ENCODE measurements around the gene ARHGAP22.

The ARHGAP22 gene

GRCh38 chr10:48607356-48608278, 2.7 kb upstream of the ARHGAP22 start:
- no peak for DNase-seq (ENCODE audit: low read depth in 2 of 2)

GRCh38 chr10:48606530-48607355, 1.9 kb upstream of the ARHGAP22 start:
- no peak for DNase-seq (ENCODE audit: low read depth in 2 of 2)

- DNase-seq (ENCODE audit: low read depth in 2 of 2): no peak
Measured at GRCh38 chr10:48605786-48606529, 1.1 kb upstream of the ARHGAP22 start.

DNA sequence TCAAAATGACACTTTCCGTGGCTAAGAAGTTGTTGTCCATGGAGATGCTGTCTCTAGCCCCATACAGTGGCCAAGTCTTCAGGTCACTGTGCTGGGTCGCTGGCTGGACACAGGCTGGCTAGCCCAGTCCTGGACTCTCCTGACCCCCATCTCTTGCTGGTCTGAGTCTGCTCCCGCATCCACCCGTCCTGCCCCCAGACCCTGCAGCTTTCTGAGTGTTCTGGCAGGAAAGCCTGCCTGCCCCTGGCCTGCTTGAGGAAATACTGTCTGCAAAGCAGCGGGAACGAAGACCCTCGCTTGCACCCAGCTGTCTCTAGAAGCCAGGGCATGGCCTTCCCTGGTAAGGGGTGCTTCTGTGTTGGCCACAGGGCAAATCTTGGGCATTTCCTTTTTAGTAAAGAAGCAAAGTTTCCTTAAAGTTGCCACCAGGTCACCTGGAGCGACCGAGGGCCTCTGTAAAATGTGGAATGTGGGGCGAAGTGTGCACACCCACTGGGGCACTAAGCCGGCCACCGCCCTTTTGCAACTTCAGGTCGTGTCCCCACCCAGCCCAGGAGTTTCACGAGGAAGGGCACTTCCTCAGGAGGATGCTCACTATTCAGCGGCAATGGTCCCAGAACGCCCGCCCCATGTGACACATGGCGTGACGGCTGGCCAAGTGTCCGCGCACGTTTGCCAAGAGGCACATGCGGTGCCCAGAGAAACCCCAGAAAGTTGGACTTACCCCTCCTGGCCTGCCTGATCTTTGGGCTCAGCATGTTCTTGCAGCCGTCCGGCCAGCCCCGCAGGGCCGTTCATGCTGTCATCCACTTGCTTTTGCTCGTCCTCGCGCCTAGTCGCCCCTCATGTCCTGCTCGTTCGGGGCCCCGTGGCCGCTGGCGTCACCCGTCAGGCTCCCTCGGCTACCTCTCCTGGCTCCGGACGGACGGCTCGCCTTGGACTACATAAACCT, 558 bp downstream of the ARHGAP22 start:
- DNase-seq (ENCODE audit: low read depth in 2 of 2): no peak

- no peak for DNase-seq (ENCODE audit: low read depth in 2 of 2)
Measured at GRCh38 chr10:48603421-48604038, 1.3 kb downstream of the ARHGAP22 start.

DNA sequence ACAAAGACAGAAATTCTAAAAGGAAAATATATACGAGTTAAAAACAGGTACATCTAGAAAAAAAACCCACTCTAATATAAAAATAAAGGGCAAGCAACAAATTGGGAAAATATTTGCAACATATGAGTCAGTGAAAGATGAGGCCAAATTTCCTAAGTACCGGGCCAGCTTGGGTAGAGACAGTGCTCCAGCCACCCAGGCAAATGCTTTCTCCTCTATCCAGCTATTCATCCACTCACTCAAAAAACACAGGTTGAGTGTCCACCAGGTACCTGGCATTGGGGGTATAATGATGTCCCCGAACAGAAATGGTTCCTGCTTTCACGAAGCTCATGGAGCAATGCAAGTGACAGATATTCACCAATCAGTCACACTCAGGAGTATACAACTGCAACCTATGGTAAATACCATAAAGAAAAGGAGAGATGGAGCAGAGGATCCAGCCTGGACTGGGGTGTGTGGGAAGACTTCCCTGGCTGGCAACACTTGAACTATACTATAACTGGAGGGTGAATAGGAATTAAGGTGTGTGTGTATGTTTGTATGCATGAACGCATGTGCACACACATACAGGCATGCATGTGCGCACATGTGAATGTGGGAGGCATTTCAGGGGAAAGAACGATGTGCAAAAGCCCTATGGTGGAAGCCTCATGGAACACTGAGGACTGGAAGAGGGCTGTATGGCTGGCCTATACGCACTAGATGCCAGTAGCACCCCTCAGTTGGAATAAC, 2.3 kb downstream of the ARHGAP22 start:
- DNase-seq (ENCODE audit: low read depth in 2 of 2): no peak

DNA sequence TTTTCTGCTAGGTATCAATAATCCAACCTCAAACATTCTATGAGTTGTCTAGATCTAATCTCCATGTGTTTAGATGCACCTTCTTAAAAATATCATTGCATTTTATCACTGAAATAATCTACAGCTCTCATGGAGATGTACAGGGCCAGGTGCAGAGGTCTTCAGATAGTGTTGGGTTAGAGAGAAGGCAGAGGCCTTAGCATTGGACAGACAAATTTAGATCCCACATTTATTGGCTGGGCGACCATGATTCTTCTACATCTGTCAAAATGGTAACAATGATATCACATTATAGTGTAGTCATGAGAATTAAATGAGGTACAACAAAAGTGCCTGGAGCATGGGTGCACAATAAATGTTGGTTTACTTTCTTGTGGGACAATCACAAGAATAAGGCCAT, 3.1 kb downstream of the ARHGAP22 start:
- DNase-seq (ENCODE audit: low read depth in 2 of 2): no peak

GRCh38 chr10:48600645-48601505, 4.0 kb downstream of the ARHGAP22 start:
- DNase-seq (ENCODE audit: low read depth in 2 of 2): no peak

- DNase-seq (ENCODE audit: low read depth in 2 of 2): no peak
Measured at GRCh38 chr10:48599830-48600134, 5.1 kb downstream of the ARHGAP22 start.

DNA sequence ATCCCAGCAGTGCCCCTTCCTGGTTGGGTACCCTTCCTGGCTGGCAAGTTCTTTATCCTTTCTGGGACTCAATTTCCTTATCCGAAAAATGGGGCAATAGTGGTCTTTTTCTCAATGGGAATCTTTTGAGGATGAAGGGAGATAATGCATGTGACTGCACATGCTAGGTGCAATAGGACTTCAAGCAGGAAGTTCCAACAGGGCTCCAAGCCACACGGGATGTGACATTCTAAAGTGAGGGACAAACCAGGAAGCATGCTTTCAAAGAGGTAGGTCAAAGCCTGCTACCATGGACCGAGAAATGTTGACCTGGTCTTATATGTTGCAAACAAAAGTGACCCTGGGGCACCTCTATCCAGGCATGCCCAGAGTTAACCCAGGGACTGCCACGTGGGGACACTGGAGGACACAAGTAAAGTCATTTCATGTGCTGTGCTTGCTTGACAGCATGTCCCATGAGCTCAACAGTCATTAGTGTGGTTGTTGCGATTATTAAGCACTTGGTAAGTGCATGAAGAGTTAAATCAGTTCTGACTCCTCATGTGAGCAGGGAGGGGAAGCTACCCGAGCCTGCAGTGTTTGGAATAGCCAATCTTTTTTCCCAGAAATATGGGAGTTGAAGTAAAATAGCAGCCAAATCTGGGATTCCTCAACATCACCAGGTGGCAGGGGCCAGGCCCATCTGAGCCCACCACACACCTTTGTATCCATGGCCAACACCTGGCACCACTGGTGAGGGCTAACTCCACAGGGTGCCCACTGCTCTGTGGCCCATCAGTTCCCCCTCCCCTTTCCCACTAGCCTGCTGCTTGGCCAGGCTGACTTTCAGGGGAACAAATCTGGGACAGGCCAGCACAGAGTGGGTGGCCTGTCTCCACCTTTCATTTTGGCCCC, 5.7 kb downstream of the ARHGAP22 start:
- DNase-seq (ENCODE audit: low read depth in 2 of 2): no peak

DNA sequence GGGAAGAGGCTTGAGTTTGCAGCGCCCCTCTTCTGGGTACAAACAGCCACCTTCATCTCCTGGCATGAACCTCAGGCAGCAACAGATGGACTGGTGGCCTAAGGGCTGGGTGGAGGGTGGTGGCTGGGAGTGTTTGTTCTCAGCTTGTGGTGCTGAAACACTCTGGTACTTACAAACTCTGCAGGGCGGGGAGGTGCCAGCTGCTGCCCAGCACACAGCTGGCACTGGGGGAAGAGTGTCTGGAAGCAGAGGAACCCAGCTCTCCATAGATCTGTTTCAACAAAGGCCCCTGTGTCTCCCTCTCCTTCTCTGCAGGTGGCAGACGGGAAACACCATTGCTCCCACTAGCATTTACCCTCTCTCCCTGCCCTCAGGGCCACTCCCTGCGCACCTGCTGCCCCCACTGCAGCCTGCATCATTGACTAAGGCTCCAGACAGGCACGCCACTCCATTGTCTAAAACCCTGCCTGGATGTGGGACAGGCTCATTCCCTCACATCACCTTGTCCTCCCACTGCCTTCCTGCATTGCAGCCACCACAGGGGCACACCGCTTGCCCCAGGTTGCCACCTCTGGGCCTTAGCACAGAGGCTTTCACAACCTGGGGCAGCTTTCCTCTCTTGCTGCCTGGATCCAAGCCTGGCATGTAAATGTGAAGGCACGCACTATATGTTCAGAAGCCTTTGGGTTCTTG, 6.5 kb downstream of the ARHGAP22 start:
- no peak for DNase-seq (ENCODE audit: low read depth in 2 of 2)

- DNase-seq (ENCODE audit: low read depth in 2 of 2): no peak
Measured at GRCh38 chr10:48595539-48595932, 9.3 kb downstream of the ARHGAP22 start.

GRCh38 chr10:48594803-48595538, 9.9 kb downstream of the ARHGAP22 start:
- no peak for DNase-seq (ENCODE audit: low read depth in 2 of 2)

DNA sequence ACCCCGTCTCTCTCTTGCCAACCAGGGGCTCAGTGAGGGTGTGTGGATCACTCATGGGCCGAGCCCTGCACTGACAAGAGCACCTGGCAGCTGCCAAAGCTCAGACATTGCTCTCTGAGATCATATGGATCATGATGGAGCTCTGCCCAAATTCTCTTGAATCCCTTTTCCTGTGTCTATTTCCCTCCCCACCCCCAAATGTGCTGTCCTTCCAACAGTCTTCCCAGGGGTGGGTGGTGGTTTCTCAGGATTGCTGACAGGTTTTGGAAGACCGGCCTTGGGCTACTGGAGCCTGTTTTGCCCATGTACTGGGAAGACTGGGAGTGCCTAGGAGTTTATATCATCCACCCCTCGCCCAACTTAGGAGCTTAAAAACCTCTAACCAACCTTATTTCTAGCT, 10.5 kb downstream of the ARHGAP22 start:
- DNase-seq (ENCODE audit: low read depth in 2 of 2): no peak

GRCh38 chr10:48592346-48592745, 12.5 kb downstream of the ARHGAP22 start:
- DNase-seq (ENCODE audit: low read depth in 2 of 2): no peak

- no peak for DNase-seq (ENCODE audit: low read depth in 2 of 2)
Measured at GRCh38 chr10:48590945-48591344, 13.9 kb downstream of the ARHGAP22 start.

DNA sequence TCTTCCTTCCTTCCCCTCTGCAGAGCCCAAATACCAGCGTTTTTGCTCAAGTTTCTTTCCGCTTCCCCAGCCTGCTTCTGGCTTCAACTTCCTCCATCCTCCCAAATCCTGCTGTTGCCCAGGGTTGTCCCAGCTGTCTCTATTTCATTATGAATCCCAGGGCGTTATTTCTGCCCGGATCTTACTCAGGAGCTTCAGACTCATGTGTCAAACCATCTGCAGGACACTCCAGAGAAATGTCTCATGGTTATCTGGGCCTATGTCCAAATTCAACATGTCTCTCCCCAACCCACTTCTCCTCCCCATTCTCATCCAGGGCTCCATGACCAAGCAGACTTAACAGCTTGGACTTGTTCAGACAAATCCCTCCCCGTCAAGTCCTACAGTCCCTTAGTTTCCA, 15.6 kb downstream of the ARHGAP22 start:
- no peak for DNase-seq (ENCODE audit: low read depth in 2 of 2)

All from activated CD4-positive, alpha-beta T cell treated with anti-CD3 and anti-CD28 coated beads for 24 hours (primary cell).